SJSA1 (cell line): ENCODE measurements around the gene DAPP1. TPM values are rescaled to one million over a fixed set of nuclear protein-coding genes. Genes with fewer than 3 reads are reported as not detected.

ENCODE experiments used
- DNase-seq, 2 experiments: peaks; one replicate each; pipeline ENCODE4 v3.0.0-alpha.2; 2015 to 2020; ENCODE audit warnings: low spot score in 2 of 2, low read depth in 1 of 2
- H3K27ac ChIP-seq: fragments of 250-450 bp; sonication (Bioruptor Pico); 2 replicates; pipeline ENCODE4 v1.5.1; 2020; ENCODE audit warnings: mild to moderate bottlenecking, moderate library complexity
- H3K27me3 ChIP-seq: fragments of 250-450 bp; sonication (Bioruptor Pico); replicated peaks from 2 replicates; pipeline ENCODE4 v1.5.1; 2020; ENCODE audit warnings: mild to moderate bottlenecking, moderate library complexity
- H3K36me3 ChIP-seq: fragments of 250-450 bp; sonication (Bioruptor Pico); 2 replicates; pipeline ENCODE4 v1.5.1; 2020; ENCODE audit warnings: mild to moderate bottlenecking
- H3K4me1 ChIP-seq: fragments of 250-450 bp; sonication (Bioruptor Pico); replicated peaks from 2 replicates; pipeline ENCODE4 v1.6.1; 2021; ENCODE audit warnings: mild to moderate bottlenecking
- H3K4me3 ChIP-seq: fragments of 250-450 bp; sonication (Bioruptor Pico); 2 replicates; pipeline ENCODE4 v1.5.1; 2020; ENCODE audit warnings: mild to moderate bottlenecking
- H3K9me3 ChIP-seq: fragments of 250-450 bp; sonication (Bioruptor Pico); replicated peaks from 2 replicates; pipeline ENCODE4 v1.5.1; 2020; ENCODE audit warnings: mild to moderate bottlenecking
- total RNA-seq: library from RNA; depleted of rRNA; stranded (reverse); fragments of >200 nt; shearing (Covaris generic); gene quantifications from 2 replicates; pipeline ENCODE4 v1.2.3, GENCODE V29; 2014

DAPP1 gene
- total RNA-seq, 1 experiment from 2014 or later, result 0.32 TPM

- H3K27ac ChIP-seq, result no peak overlapping the region
- H3K4me1 ChIP-seq, result peaks cover 14% of the 10 kb centered on the region
- H3K9me3 ChIP-seq, result no peaks in the 10 kb centered on the region
- no peaks in the 10 kb centered on the region for H3K27me3 ChIP-seq
- DNase-seq, result no peak
- no peak overlapping the region for H3K4me3 ChIP-seq
- H3K36me3 ChIP-seq, result no peaks in the 10 kb centered on the region
Measured at GRCh38 chr4:99810536-99810935, 6.1 kb upstream of the DAPP1 start.

GRCh38 chr4:99811117-99811516 lies 5.5 kb upstream of the DAPP1 start:
- H3K9me3 ChIP-seq, result no peaks in the 10 kb centered on the region

GRCh38 chr4:99811850-99812249 lies 4.8 kb upstream of the DAPP1 start:
- H3K4me1 ChIP-seq, result peaks cover 13% of the 10 kb centered on the region
- no peak overlapping the region for H3K27ac ChIP-seq
- no peaks in the 10 kb centered on the region for H3K27me3 ChIP-seq
- peak in 1 of 2 experiments; percentile 14 for DNase-seq
- no peaks in the 10 kb centered on the region for H3K36me3 ChIP-seq
- H3K4me3 ChIP-seq, result no peak overlapping the region
- no peaks in the 10 kb centered on the region for H3K9me3 ChIP-seq

More at GRCh38 chr4:99811117-99811516, 5.5 kb upstream of the DAPP1 start:
- no peak for DNase-seq
- peaks cover 14% of the 10 kb centered on the region for H3K4me1 ChIP-seq
- H3K27ac ChIP-seq, result no peak overlapping the region
- no peaks in the 10 kb centered on the region for H3K36me3 ChIP-seq
- no peaks in the 10 kb centered on the region for H3K27me3 ChIP-seq
- no peak overlapping the region for H3K4me3 ChIP-seq

- Histone ChIP-seq H3K27me3 (no peaks in the 10 kb centered on the region), H3K27ac (no peak overlapping the region), H3K4me3 (no peak overlapping the region), H3K4me1 (no peaks in the 10 kb centered on the region), H3K9me3 (no peaks in the 10 kb centered on the region), H3K36me3 (no peaks in the 10 kb centered on the region)
- no peak for DNase-seq
Measured at GRCh38 chr4:99815597-99816011, 1.0 kb upstream of the DAPP1 start.

- no peaks in the 10 kb centered on the region for H3K27me3 ChIP-seq
- H3K27ac ChIP-seq, result no peak overlapping the region
- no peaks in the 10 kb centered on the region for H3K4me1 ChIP-seq
- H3K36me3 ChIP-seq, result no peaks in the 10 kb centered on the region
- H3K4me3 ChIP-seq, result no peak overlapping the region
- H3K9me3 ChIP-seq, result no peaks in the 10 kb centered on the region
- no peak for DNase-seq
Measured at GRCh38 chr4:99817309-99817890, 773 bp downstream of the DAPP1 start.

- no peak overlapping the region for H3K4me3 ChIP-seq
- DNase-seq, result no peak
- H3K4me1 ChIP-seq, result no peaks in the 10 kb centered on the region; the same call in 1 of the 2 replicates
- H3K27ac ChIP-seq, result no peak overlapping the region
- H3K9me3 ChIP-seq, result no peaks in the 10 kb centered on the region
- no peaks in the 10 kb centered on the region for H3K36me3 ChIP-seq
- no peaks in the 10 kb centered on the region for H3K27me3 ChIP-seq
Measured at GRCh38 chr4:99818661-99819060, 2.0 kb downstream of the DAPP1 start.

GRCh38 chr4:99821918-99822503 lies 5.4 kb downstream of the DAPP1 start:
- no peaks in the 10 kb centered on the region for H3K27me3 ChIP-seq
- H3K27ac ChIP-seq, result no peak overlapping the region
- no peaks in the 10 kb centered on the region for H3K36me3 ChIP-seq
- no peak for DNase-seq
- H3K4me1 ChIP-seq, result no peaks in the 10 kb centered on the region; the same call in 1 of the 2 replicates
- no peak overlapping the region for H3K4me3 ChIP-seq
- no peaks in the 10 kb centered on the region for H3K9me3 ChIP-seq

GRCh38 chr4:99822734-99823133 lies 6.1 kb downstream of the DAPP1 start:
- no peaks in the 10 kb centered on the region for H3K9me3 ChIP-seq
- no peak for DNase-seq
- H3K27me3 ChIP-seq, result no peaks in the 10 kb centered on the region
- H3K36me3 ChIP-seq, result no peaks in the 10 kb centered on the region
- no peak overlapping the region for H3K27ac ChIP-seq
- no peak overlapping the region for H3K4me3 ChIP-seq
- no peaks in the 10 kb centered on the region; the same call in 1 of the 2 replicates for H3K4me1 ChIP-seq

GRCh38 chr4:99824070-99824599 lies 7.5 kb downstream of the DAPP1 start:
- no peak for DNase-seq
- no peak overlapping the region for H3K4me3 ChIP-seq
- H3K36me3 ChIP-seq, result no peaks in the 10 kb centered on the region
- H3K27me3 ChIP-seq, result no peaks in the 10 kb centered on the region
- H3K9me3 ChIP-seq, result no peaks in the 10 kb centered on the region
- no peaks in the 10 kb centered on the region; the same call in 1 of the 2 replicates for H3K4me1 ChIP-seq
- H3K27ac ChIP-seq, result no peak overlapping the region

GRCh38 chr4:99825272-99825671 lies 8.6 kb downstream of the DAPP1 start:
- H3K4me3 ChIP-seq, result no peak overlapping the region
- no peaks in the 10 kb centered on the region for H3K27me3 ChIP-seq
- no peaks in the 10 kb centered on the region for H3K9me3 ChIP-seq
- H3K4me1 ChIP-seq, result no peaks in the 10 kb centered on the region; the same call in 1 of the 2 replicates
- no peak for DNase-seq
- H3K36me3 ChIP-seq, result no peaks in the 10 kb centered on the region
- no peak overlapping the region for H3K27ac ChIP-seq

GRCh38 chr4:99826016-99826415 lies 9.4 kb downstream of the DAPP1 start:
- Histone ChIP-seq H3K36me3 (no peaks in the 10 kb centered on the region), H3K4me3 (no peak overlapping the region), H3K9me3 (no peaks in the 10 kb centered on the region), H3K27ac (no peak overlapping the region), H3K27me3 (no peaks in the 10 kb centered on the region), H3K4me1 (no peaks in the 10 kb centered on the region; the same call in 1 of the 2 replicates)
- no peak for DNase-seq

GRCh38 chr4:99827454-99827853 lies 10.8 kb downstream of the DAPP1 start:
- H3K36me3 ChIP-seq, result no peaks in the 10 kb centered on the region
- H3K4me3 ChIP-seq, result no peak overlapping the region
- H3K27ac ChIP-seq, result no peak overlapping the region
- H3K4me1 ChIP-seq, result no peaks in the 10 kb centered on the region; the same call in none of the 2 replicates
- no peak for DNase-seq
- H3K9me3 ChIP-seq, result no peaks in the 10 kb centered on the region
- H3K27me3 ChIP-seq, result no peaks in the 10 kb centered on the region

GRCh38 chr4:99827857-99828256 lies 11.2 kb downstream of the DAPP1 start:
- H3K9me3 ChIP-seq, result no peaks in the 10 kb centered on the region
- no peak for DNase-seq
- no peak overlapping the region for H3K4me3 ChIP-seq
- no peak overlapping the region for H3K27ac ChIP-seq
- H3K36me3 ChIP-seq, result no peaks in the 10 kb centered on the region
- H3K27me3 ChIP-seq, result no peaks in the 10 kb centered on the region
- H3K4me1 ChIP-seq, result no peaks in the 10 kb centered on the region; the same call in none of the 2 replicates

- no peak for DNase-seq
- no peak overlapping the region for H3K4me3 ChIP-seq
- H3K36me3 ChIP-seq, result no peaks in the 10 kb centered on the region
- no peak overlapping the region for H3K27ac ChIP-seq
- H3K4me1 ChIP-seq, result peaks cover 3% of the 10 kb centered on the region
- no peaks in the 10 kb centered on the region for H3K27me3 ChIP-seq
- H3K9me3 ChIP-seq, result no peaks in the 10 kb centered on the region
Measured at GRCh38 chr4:99828477-99828876, 11.8 kb downstream of the DAPP1 start.
